ENCODE results near the gene MAPK6. TPM values are rescaled to one million over a fixed set of nuclear protein-coding genes. Genes with fewer than 3 reads are reported as not detected.
"Not testable (repeated sequence)": the region's sequence is repeated elsewhere in the genome, so short reads cannot be mapped to it uniquely, and the experiment has no call there.

The MAPK6 gene
- total RNA-seq, 1 experiment from 2014 or later, result 56.4 TPM

DNA sequence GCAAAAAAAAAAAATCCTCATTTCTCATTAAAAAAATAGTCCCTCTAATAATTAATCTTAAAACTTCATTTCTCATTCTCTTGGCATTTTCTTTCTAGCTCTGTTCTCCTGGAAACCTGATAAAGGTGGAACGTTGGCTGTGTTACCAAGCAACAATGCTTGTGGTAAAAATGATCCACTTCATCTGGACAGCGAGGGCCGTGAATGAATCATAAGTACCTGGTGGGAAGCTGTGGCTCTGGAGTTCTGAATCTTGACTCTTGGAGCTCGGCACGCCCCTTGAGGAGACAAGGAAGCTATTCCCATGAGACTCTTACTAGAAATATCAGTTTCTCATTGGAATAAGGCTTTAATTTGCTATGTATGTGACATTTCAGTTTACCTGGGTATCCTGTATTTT lies 61.0 kb downstream of the MAPK6 start:
- POLR2A ChIA-PET (ENCODE audit: low non-redundant PET), result no interaction called here
- CTCF ChIA-PET, result interaction anchor here (0.6 to 0.7 kb wide), 4 partner anchors 30 to 147 kb away, joined by 3 to 9 read pairs (median 4); no protein-coding TSS in a partner anchor
- no peak for DNase-seq (ENCODE audit: low spot score)
- BruUV-seq (replicated peaks), result no TSS peak
- intact Hi-C loops (cut with micrococcal nuclease; ENCODE audit: unreplicated experiment), result loop anchor here (5.0 kb wide), 1 partner anchor 62 kb away; no protein-coding TSS in a partner anchor
- TF ChIP-seq, protein P1, sequence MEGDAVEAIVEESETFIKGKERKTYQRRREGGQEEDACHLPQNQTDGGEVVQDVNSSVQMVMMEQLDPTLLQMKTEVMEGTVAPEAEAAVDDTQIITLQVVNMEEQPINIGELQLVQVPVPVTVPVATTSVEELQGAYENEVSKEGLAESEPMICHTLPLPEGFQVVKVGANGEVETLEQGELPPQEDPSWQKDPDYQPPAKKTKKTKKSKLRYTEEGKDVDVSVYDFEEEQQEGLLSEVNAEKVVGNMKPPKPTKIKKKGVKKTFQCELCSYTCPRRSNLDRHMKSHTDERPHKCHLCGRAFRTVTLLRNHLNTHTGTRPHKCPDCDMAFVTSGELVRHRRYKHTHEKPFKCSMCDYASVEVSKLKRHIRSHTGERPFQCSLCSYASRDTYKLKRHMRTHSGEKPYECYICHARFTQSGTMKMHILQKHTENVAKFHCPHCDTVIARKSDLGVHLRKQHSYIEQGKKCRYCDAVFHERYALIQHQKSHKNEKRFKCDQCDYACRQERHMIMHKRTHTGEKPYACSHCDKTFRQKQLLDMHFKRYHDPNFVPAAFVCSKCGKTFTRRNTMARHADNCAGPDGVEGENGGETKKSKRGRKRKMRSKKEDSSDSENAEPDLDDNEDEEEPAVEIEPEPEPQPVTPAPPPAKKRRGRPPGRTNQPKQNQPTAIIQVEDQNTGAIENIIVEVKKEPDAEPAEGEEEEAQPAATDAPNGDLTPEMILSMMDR (conservative IDR thresholded peaks at IDR 0.05; ENCODE audit: low read depth, low read length), result no peak
- no peak for TF ChIP-seq EZH2 (IDR thresholded peaks at IDR 0.05; ENCODE audit: borderline replicate concordance, low read depth, low read length, poor library complexity, severe bottlenecking)
- Histone ChIP-seq H3K4me3 (ENCODE audit: low read depth, low read length, poor library complexity, severe bottlenecking) (no peak overlapping the region), H3K27ac (ENCODE audit: low read depth, low read length, poor library complexity, severe bottlenecking) (no peak overlapping the region), H3K4me1 (ENCODE audit: insufficient read depth, low read length, poor library complexity, severe bottlenecking) (peaks cover 1% of the 10 kb centered on the region), H3K9me3 (ENCODE audit: low read depth, low read length, poor library complexity, severe bottlenecking) (no peaks in the 10 kb centered on the region), H3K36me3 (ENCODE audit: insufficient read depth, low read length, poor library complexity, severe bottlenecking) (no peaks in the 10 kb centered on the region), H3K27me3 (replicated peaks; ENCODE audit: insufficient read depth, low read depth, low read length, poor library complexity) (no peaks in the 10 kb centered on the region)

DNA sequence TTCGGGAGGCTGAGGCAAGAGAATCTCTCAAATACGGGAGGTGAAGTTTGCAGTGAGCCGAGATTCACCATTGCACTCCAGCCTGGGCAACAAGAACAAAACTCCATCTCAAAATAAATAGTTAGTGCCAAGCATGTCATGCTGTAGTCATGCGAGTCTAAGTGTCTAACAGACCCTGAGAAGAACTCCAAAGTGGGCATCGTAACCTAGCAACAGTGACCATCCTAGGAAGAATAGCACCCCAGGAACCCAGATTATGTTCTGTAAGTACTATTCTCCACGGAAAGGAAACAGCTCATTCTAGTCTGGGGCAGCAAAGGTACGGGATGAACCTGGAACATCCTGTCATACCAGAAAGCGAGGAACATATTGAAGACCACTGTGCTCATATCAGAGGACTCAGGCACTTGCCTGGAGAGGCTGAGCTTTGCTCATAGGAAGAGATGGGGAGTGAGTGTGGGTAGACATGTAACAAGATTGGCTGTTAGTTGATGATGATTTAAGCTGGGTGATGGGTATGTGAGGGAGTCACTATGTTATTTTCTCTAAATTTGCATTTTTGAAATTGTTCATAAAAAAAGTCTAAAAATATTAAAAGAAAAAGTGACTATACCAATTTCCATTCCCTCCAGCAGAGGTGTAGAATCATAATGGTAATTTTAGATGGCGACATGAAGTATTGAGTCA lies 61.8 kb downstream of the MAPK6 start:
- POLR2A ChIA-PET (ENCODE audit: low non-redundant PET), result no interaction called here
- no peak overlapping the region for H3K27ac ChIP-seq (ENCODE audit: low read depth, low read length, poor library complexity, severe bottlenecking)
- no peaks in the 10 kb centered on the region for H3K27me3 ChIP-seq (replicated peaks; ENCODE audit: insufficient read depth, low read depth, low read length, poor library complexity)
- intact Hi-C loops (cut with micrococcal nuclease; ENCODE audit: unreplicated experiment), result loop anchor here (5.0 kb wide), 1 partner anchor 61 kb away; no protein-coding TSS in a partner anchor
- H3K36me3 ChIP-seq (ENCODE audit: insufficient read depth, low read length, poor library complexity, severe bottlenecking), result no peaks in the 10 kb centered on the region
- H3K9me3 ChIP-seq (ENCODE audit: low read depth, low read length, poor library complexity, severe bottlenecking), result no peaks in the 10 kb centered on the region
- peaks cover 4% of the 10 kb centered on the region for H3K4me1 ChIP-seq (ENCODE audit: insufficient read depth, low read length, poor library complexity, severe bottlenecking)
- no TSS peak for BruUV-seq (replicated peaks)
- H3K4me3 ChIP-seq (ENCODE audit: low read depth, low read length, poor library complexity, severe bottlenecking), result no peak overlapping the region
- no peak for DNase-seq (ENCODE audit: low spot score)
- CTCF ChIA-PET, result interaction anchor here (0.6 to 0.9 kb wide), 4 partner anchors 31 to 430 kb away, joined by 3 to 9 read pairs (median 4); no protein-coding TSS in a partner anchor
- TF ChIP-seq, protein P1 (conservative IDR thresholded peaks at IDR 0.05; ENCODE audit: low read depth, low read length), result no peak
- TF ChIP-seq EZH2 (IDR thresholded peaks at IDR 0.05; ENCODE audit: borderline replicate concordance, low read depth, low read length, poor library complexity, severe bottlenecking), result no peak

DNA sequence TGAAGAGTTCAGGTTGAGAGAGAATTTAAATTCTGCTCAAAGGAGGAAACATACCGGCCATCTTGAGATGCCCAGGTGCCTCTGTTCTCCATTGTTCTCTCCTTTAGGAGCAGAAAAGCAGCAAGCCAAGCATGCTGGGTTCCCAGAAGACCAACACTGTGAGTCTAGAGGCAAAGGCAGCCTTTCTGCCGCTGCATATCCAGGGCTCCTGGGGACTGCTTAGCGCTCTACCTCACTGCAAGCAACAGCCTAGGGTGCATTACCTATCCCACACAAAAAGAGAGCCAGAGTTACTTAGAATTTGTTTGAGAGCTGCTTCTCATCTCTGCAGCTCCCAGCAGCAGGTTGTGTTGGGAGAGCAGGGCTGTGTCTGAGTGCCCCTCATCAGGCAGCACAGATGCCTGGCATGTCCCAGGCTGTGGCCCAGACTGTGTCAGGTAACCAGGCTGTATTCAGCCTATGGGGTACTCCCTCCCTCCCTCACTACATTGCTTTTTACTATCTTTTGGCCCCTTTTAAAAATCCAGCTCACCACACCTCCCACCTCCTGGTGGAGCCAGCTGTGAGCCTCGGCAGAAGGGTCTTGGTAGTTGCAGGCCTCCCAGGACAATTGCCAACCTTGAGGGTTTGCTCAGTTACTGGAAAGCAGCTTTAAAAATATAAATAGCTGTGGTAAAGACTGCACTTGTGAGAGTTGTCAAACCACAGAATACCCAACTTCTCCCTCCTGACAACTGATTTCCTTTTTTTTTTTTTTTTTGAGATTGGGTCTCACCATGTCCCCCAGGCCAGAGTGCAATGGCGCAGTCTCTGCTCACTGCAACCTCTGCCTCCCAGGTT lies 63.4 kb downstream of the MAPK6 start:
- no TSS peak for BruUV-seq (replicated peaks)
- POLR2A ChIA-PET (ENCODE audit: low non-redundant PET), result no interaction called here
- TF ChIP-seq, protein P1 (conservative IDR thresholded peaks at IDR 0.05; ENCODE audit: low read depth, low read length), result no peak
- no peak for TF ChIP-seq EZH2 (IDR thresholded peaks at IDR 0.05; ENCODE audit: borderline replicate concordance, low read depth, low read length, poor library complexity, severe bottlenecking)

DNA sequence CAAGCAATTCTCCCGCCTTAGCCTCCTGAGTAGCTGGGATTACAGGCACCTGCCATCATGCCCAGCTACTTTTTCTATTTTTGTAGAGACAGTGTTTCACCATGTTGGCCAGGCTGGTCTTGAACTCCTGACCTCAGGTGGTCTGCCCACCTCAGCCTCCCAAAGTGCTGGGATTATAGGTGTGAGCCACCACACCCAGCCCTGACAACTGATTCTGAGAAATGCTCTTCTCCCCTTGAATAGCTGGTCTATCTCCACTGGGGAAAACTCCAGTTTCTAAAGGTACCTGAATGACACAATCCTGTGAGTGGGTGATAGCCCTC lies 64.0 kb downstream of the MAPK6 start:
- H3K36me3 ChIP-seq (ENCODE audit: insufficient read depth, low read length, poor library complexity, severe bottlenecking); POLR2A ChIA-PET (ENCODE audit: low non-redundant PET); H3K4me3 ChIP-seq (ENCODE audit: low read depth, low read length, poor library complexity, severe bottlenecking); CTCF ChIA-PET; DNase-seq (ENCODE audit: low spot score); BruUV-seq (replicated peaks); H3K9me3 ChIP-seq (ENCODE audit: low read depth, low read length, poor library complexity, severe bottlenecking); H3K27ac ChIP-seq (ENCODE audit: low read depth, low read length, poor library complexity, severe bottlenecking); H3K4me1 ChIP-seq (ENCODE audit: insufficient read depth, low read length, poor library complexity, severe bottlenecking); H3K27me3 ChIP-seq (replicated peaks; ENCODE audit: insufficient read depth, low read depth, low read length, poor library complexity): not testable (repeated sequence)
- intact Hi-C loops (cut with micrococcal nuclease; ENCODE audit: unreplicated experiment), result loop anchor here (5.0 kb wide), 1 partner anchor 59 kb away; no protein-coding TSS in a partner anchor

More for the DNA sequence above, 63.4 kb downstream of the MAPK6 start:
- Histone ChIP-seq H3K27ac (ENCODE audit: low read depth, low read length, poor library complexity, severe bottlenecking) (no peak overlapping the region), H3K9me3 (ENCODE audit: low read depth, low read length, poor library complexity, severe bottlenecking) (peaks cover 7% of the 10 kb centered on the region), H3K4me3 (ENCODE audit: low read depth, low read length, poor library complexity, severe bottlenecking) (no peak overlapping the region), H3K36me3 (ENCODE audit: insufficient read depth, low read length, poor library complexity, severe bottlenecking) (no peaks in the 10 kb centered on the region), H3K27me3 (replicated peaks; ENCODE audit: insufficient read depth, low read depth, low read length, poor library complexity) (no peaks in the 10 kb centered on the region), H3K4me1 (ENCODE audit: insufficient read depth, low read length, poor library complexity, severe bottlenecking) (peaks cover 4% of the 10 kb centered on the region)
- DNase-seq (ENCODE audit: low spot score), result no peak
- intact Hi-C loops (cut with micrococcal nuclease; ENCODE audit: unreplicated experiment), result loop anchor here (5.0 kb wide), 1 partner anchor 60 kb away; no protein-coding TSS in a partner anchor
- CTCF ChIA-PET, result no interaction called here
